ENCODE measurements around the gene SLC27A3.

The SLC27A3 gene

DNA sequence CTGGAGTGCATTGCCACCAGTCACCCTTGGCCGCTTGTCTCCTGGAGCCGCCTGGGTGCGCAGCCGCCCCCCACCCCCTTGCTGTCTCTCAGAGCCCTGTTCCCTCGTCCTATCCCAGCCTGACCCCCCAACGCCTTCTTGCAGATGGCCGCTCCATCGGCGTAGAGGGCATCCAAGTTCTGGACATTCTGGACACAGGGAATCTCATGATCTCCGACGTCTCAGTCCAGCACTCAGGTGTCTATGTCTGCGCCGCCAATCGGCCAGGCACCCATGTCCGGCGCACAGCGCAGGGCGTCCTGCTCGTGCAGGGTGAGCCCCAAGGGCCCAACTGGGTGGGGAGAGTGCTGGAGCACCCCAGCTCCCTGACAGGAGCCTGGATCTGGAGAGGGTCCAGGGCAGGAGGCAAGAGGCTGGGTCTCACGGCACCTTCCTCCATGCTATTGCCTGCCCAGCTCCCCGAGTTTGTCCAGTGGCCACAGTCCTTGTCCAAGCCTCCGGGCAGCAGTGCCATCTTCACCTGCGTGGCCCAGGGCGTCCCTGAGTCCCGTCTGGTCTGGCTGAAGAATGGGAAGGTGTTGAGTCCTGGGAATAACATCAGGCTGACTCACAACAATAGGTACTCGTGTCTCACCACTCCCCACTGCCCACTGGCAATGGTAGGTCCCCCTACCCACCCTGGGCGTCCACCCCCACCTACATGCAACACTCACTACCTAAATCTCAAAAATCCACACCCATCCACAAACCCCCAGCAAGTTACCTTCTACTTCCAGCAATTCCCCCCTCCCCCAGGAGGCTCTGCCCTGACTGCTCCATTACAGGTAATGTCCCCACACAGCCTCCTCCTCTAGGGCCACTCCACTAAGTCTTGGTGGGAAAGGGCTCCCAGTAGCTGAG, 24.6 kb downstream of the SLC27A3 start:
- no peak for DNase-seq (ENCODE audit: low read depth)

DNA sequence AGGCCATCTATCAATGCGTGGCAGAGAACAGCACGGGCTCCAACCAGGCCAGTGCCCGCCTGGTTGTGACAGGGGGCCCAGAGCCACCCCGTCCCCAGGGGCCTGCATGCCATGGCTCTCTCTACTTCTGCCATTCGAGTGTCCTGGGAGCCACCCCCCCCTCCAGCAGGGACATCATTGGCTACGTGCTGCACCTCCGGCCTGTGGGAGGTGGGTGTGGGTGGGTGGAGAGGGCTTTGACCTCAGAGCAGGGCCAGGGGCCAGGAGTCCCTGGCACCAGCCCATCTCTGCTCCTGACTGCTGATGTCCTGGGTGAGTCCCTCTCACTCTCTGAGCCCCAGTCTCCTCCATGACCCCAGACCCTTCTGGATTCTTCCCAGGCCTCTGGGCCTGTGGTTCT, 25.3 kb downstream of the SLC27A3 start:
- no peak for DNase-seq (ENCODE audit: low read depth)

DNA sequence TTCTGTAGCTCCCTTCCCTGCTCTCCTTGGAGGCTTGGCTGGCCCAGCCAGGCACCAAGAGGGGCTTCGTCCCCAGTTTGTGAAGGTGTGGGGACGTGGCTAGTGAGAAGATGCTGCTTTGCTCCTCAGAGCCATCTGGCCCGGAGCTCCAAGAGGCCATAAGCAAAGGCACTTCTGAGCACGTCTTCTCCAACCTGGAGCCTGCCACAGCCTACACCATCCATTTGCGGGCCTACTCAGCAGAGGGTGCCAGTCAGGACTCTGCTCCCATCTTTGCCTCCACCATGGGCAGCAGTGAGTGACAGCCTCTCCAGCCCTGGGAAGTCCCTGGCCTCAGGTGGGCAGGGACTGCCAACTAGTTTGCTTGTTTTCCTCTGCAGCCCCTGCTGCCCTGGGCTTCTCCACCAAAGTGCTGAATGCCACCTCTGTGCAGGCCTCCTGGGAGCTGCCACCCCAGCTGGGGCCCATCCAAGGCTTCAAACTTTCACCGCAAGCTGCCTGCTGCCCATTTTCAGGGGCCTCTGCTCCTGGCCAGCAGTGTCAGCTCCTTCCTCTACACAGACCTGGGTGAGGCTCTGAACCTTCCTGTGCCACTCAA, 25.9 kb downstream of the SLC27A3 start:
- DNase-seq (ENCODE audit: low read depth) = no peak

DNA sequence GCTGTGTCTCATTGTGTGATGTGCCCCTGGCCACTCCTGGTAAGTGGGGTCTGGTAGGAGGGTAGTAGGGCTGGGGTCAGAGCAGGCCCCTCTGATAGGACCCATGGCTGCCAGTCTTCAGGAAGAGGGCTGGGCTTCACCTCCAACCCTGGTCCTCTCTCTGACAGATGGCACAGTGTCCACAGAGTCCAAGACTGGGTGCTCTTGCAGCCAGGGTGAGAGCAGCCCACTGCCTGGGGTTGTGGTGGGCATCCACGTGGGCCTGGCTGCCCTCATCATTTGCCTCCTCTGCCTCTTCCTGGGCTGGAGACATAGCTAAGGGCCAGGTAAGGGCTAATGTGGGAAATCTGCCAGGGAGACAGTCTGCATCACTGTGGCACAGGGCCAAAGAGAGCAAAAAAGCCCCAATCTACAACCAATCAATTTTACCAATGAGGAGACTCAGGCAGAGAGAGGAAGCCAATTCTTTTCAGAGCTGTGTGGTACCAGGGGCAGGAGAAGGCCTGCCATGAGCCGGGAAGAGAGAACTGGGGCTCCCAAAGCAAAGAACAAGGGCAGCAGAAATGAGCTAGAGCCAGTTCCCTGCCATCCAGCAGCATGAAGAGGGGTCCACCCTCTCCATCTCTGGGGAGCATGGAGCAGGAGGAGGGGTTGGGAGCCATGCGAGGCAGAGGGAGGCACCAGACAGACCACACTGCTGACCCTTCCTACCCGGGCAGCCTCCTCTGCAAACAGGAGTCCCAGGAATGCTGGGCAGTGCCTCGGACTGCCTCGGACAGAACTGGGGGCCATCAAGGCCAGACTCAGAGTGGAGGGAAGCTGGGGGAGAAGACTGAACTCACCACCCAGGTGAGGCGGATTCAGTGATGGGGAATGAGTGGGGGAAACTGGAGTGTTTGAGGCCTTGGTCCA, 26.8 kb downstream of the SLC27A3 start:
- no peak for DNase-seq (ENCODE audit: low read depth)

DNA sequence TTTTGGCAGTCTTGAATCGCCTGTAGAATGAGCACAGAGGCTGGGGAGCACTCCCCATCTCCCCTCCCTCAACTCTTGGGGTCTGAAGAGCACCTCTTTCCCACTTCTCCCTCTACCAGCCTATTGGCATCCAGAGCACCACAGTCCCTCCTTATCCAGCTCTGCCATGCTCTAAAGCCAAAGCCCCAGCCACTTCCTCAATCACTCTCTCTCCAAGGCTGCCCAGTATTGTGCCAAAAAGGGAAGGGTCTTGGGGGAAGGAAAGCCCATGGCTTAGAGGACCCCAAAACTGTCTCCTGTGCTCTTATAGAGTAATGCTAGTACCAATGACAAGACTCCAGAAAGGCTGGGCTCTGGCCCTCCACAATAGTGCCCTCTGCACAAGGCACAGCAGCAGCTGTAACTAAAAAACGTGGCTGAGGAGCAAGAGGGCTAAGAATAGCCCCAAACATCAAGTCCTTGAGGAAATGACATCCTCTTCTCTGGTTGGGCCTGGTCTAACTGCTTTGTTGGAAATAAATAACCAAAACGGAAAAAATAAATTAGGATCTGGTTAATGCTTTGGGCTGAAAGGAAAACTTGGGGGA, 28.4 kb downstream of the SLC27A3 start:
- DNase-seq (ENCODE audit: low read depth) = no peak

DNA sequence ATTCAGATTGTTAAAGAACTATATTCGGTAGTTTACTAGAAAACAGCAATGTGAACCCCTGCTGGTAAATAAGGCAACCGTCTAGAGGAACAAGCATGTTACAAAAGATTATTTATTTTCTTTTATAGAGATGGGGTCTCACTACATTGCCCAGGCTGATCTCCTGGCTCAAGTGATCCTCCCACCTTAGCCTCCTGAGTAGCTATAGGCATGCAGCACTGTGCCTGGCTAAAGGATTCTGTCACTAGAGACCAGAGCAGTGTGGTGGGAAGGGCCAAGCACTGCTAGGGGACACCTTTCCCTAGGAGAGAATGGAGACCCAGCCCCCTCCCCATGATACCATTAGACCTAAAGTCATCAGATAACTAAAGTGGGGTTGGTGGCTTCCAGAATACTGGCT, 28.9 kb downstream of the SLC27A3 start:
- no peak for DNase-seq (ENCODE audit: low read depth)

DNA sequence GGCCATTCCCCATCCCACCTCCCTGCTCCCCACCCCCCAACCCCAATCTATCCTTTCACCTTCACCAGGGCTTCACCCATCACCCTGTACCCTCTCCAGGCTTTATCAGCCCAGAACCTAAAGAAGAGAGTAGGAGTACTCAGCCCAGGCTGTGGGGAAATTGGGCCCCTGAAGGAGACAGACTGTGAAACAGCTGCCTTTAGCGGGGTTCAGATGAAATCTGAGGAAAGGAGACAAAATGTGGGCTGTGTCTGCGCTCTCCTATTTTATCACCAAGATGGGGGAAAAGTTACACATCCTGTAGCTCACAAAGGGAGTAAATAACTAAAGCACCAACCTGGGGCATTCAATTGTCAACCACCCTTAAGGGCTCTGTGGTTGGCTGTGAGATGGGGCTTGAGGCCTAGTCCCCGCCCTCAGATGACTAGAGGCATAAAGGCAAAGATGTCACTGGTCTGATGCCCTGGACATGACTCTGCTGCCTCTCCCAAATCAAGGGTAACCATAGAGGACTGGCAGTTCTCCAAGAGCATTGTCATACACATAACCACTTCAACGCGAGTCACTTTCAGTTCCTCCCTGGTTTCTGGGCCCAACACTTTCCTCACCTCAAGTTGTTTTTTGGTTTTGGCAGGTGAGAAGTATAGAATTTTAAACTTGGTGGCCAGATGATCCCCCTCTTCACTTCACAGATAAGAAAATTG, 30.0 kb downstream of the SLC27A3 start:
- DNase-seq (ENCODE audit: low read depth) = peak; percentile 28

DNA sequence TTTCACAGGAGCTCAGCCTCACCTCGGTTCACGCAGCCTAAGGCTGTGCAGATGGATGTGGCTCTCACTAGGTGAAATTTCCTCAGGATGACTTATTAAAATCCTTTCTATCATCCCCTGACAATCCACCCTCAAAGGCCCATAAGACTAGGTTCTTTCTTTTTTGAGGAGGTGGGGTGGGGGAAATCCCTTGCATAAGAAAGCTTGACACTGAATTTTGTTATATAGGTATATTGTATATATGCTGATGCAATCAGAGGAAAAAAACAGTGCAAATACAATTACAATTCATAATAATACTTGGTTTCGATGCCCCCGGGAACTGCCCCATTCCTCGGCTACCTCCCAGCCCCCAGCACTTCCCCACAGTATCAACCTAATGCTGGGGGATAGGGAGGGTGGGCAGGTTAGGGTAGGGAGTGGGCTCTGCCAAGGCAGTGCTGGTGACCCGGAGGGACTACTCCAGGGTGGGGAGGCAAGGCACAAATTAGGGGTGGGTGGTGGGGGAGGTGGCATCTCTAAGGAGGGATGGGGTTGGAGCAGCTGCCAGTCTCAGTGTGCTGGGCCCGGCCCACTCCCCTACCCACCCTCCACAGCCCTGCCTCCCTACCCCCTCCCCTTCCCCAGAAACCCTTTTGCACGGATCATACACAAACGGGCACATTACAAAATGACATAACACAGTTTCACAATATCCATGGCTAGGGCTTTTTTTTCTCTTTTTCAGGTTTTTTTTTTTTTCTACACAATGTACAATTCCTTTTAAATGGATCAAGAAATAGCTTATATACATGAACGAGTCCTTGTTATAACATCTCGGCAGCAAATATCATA, 30.9 kb downstream of the SLC27A3 start:
- no peak for DNase-seq (ENCODE audit: low read depth)

DNA sequence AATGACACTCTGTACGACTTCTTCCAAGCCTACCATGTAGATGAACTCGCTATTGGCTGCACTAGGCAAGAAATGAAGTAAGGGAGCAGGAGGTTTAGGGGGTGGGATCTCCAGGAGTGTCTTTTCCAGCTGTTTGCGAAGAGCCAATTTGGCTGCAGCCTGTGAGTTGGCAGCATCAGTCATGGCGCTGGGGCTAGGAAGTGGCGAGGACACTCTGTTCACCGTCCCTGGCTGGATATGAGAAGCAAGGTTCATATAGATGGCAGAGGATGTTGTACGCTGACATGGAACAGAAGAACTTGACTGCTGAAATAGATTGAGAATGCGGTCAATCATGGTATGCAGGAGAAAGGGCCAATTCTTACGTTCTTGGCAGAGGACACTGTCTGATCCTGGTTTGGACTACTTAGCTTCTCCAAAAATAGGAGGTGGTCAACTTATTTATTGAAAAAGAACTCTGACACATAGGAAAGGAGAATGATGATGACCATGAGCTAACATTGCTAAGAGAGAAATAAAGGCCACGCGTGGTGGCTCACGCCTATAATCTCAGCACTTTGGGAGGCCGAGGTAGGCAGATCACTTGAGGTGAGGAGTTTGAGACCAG, 41.2 kb downstream of the SLC27A3 start:
- no peak for DNase-seq (ENCODE audit: low read depth)

DNA sequence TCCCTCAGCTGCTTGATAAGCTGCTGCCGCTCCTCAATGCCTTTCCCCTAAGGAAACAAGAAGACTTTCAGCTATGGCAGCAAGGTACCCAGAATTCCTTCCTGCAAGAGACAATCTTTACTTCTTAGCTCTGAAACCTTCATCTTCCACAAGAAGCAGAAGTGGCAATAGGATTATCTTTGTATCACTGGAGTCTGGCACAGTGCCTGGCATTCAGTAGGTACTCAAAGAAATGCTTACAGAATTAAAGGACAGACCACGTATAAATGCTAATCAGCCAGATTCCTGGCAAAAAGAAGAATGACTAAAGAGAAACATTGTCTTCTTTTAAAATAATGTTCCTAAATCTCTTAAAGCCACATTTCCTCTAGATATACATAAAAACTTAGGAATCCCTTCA, 43.7 kb downstream of the SLC27A3 start:
- no peak for DNase-seq (ENCODE audit: low read depth)

DNA sequence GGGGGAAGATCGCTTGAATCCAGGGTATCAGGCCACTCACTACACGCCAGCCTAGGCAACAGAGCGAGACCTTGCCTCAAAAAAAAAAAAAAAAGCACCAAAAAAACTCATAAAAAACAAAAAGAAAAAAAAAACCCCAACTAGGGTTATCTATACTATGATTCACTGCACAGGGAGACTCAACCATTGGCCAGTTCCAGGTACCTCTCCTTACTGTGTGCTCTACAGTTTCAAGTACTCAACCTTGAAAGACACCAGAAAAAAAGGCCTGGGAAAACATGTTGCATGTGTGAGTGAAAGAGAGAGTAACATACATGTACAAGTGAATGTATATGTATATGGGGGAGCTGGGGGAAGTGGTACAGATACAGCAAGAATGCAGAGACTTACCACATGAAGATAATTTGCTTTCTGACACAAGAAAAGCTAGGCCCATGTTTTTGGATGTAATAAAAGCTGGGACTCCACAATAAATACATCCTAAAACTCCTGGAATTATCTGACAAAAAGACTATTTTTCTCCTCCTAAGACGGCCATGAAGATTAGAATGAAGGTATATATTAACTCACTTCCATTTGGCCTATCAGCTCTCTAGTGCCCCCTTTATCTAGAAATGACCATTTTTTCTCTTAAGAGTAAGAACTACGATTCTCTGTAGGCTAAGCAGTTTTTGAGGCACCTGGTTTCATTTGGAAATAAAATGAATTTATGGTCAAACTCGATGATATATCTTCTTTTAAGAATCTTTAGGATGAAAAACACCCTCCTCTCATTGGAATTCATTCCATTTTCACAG, 52.2 kb downstream of the SLC27A3 start:
- DNase-seq (ENCODE audit: low read depth) = no peak
